ENCODE measurements around the gene TSPAN14. TPM values are rescaled to one million over a fixed set of nuclear protein-coding genes. Genes with fewer than 3 reads are reported as not detected.

Gene TSPAN14
- total RNA-seq, 4 donors from 2014 or later = 18.9 to 72.9 (median 55.8) TPM

- in situ Hi-C loops (cut with MboI; ENCODE audit: low pct_ligation_motif_present in 1 of 4, low pct_unique_long_range_greater_than_20kb in 1 of 4, low sequenced_read_pairs in 3 of 4) = loop anchor here (5.0 to 10.0 kb wide), 4 partner anchors 55 to 117 kb away; no protein-coding TSS in a partner anchor
- no peak overlapping the region for H3K4me3 ChIP-seq
- no peaks in the 10 kb centered on the region for H3K9me3 ChIP-seq
- intact Hi-C loops (cut with DNase I; ENCODE audit: low total_unique reads) = loop anchor here (10.0 kb wide), 1 partner anchor 117 kb away; no protein-coding TSS in a partner anchor
- no peak for DNase-seq
- no peaks in the 10 kb centered on the region for H3K36me3 ChIP-seq
- H3K27me3 ChIP-seq = no peaks in the 10 kb centered on the region
- TF ChIP-seq CTCF (IDR thresholded peaks at IDR 0.05) (no peak), EP300 (IDR thresholded peaks at IDR 0.05; ENCODE audit: low read depth) (no peak), POLR2AphosphoS5 (IDR thresholded peaks at IDR 0.05) (no peak), POLR2A (IDR thresholded peaks at IDR 0.05) (no peak)
- peaks cover 46 to 90% (median 68%) of the 10 kb centered on the region in 4 donors for H3K4me1 ChIP-seq
- peak overlapping the region in 3 of 4 donors; percentile 5 to 86 (median 20) for H3K27ac ChIP-seq
- 84 to 86% methylated on average over 7 to 13 of the region's 13 CpGs for WGBS, 2 donors (ENCODE audit: low coverage in 1 of 2)
These were observed 47.9 kb downstream of the TSPAN14 start for GRCh38 chr10:80501913-80502521.

GRCh38 chr10:80502621-80503583, 48.8 kb downstream of the TSPAN14 start:
- H3K36me3 ChIP-seq = no peaks in the 10 kb centered on the region
- no peak for TF ChIP-seq EP300 (IDR thresholded peaks at IDR 0.05; ENCODE audit: low read depth)
- no peak for TF ChIP-seq CTCF (IDR thresholded peaks at IDR 0.05)
- no peak for TF ChIP-seq POLR2AphosphoS5 (IDR thresholded peaks at IDR 0.05)
- no peak for TF ChIP-seq POLR2A (IDR thresholded peaks at IDR 0.05)
- peaks cover 38 to 81% (median 59%) of the 10 kb centered on the region in 4 donors for H3K4me1 ChIP-seq
- H3K4me3 ChIP-seq = no peak overlapping the region
- no peak for DNase-seq
- intact Hi-C loops (cut with DNase I; ENCODE audit: low total_unique reads) = loop anchor here (10.0 kb wide), 1 partner anchor 118 kb away; no protein-coding TSS in a partner anchor
- no peaks in the 10 kb centered on the region for H3K9me3 ChIP-seq
- no peaks in the 10 kb centered on the region for H3K27me3 ChIP-seq
- in situ Hi-C loops (cut with MboI; ENCODE audit: low pct_ligation_motif_present in 1 of 4, low pct_unique_long_range_greater_than_20kb in 1 of 4, low sequenced_read_pairs in 3 of 4) = loop anchor here (5.0 to 10.0 kb wide), 4 partner anchors 56 to 118 kb away; no protein-coding TSS in a partner anchor
- 86 to 88% methylated on average over 2 to 13 of the region's 13 CpGs for WGBS, 2 donors (ENCODE audit: low coverage in 1 of 2)
- peak overlapping the region; percentile 65 to 85 (median 82) for H3K27ac ChIP-seq

GRCh38 chr10:80503584-80504157, 49.6 kb downstream of the TSPAN14 start:
- TF ChIP-seq POLR2AphosphoS5 (IDR thresholded peaks at IDR 0.05) = no peak
- no peak for TF ChIP-seq EP300 (IDR thresholded peaks at IDR 0.05; ENCODE audit: low read depth)
- TF ChIP-seq CTCF (IDR thresholded peaks at IDR 0.05) = no peak
- no peak for TF ChIP-seq POLR2A (IDR thresholded peaks at IDR 0.05)
- Histone ChIP-seq H3K27me3 (no peaks in the 10 kb centered on the region), H3K4me1 (peaks cover 30 to 73% (median 51%) of the 10 kb centered on the region in 4 donors), H3K4me3 (no peak overlapping the region), H3K9me3 (no peaks in the 10 kb centered on the region), H3K36me3 (no peaks in the 10 kb centered on the region), H3K27ac (peak overlapping the region; percentile 65 to 85 (median 82))
- in situ Hi-C loops (cut with MboI; ENCODE audit: low pct_ligation_motif_present in 1 of 4, low pct_unique_long_range_greater_than_20kb in 1 of 4, low sequenced_read_pairs in 3 of 4) = loop anchor here (5.0 to 10.0 kb wide), 4 partner anchors 56 to 119 kb away; no protein-coding TSS in a partner anchor
- no peak for DNase-seq
- WGBS, 2 donors (ENCODE audit: low coverage in 1 of 2) = 70 to 83% methylated on average over 3 to 7 of the region's 7 CpGs
- intact Hi-C loops (cut with DNase I; ENCODE audit: low total_unique reads) = loop anchor here (2.0 to 10.0 kb wide), 2 partner anchors 59 to 119 kb away; no protein-coding TSS in a partner anchor
